Epidermal melanocyte (primary cell): ENCODE results near the gene KIF15.
"Not testable (repeated sequence)": the region's sequence is repeated elsewhere in the genome, so short reads cannot be mapped to it uniquely, and the experiment has no call there.

Experiments used
- DNase-seq: peaks from one replicate; pipeline ENCODE4 v3.0.0; 2011; ENCODE audit warnings: low spot score; ENCODE audit not compliant: insufficient read length

Gene KIF15

GRCh38 chr3:44761424-44762169, at the start of gene KIF15, which contains the start of gene KIAA1143:
Gene KIF15 (plus strand): TSS chr3:44761794. CDS start chr3:44761866, 72 bp downstream.
Gene KIAA1143 (minus strand): TSS chr3:44761619. CDS start chr3:44761602, 17 bp downstream.
- peak; percentile 81 for DNase-seq

- DNase-seq = peak; percentile 75
Measured at GRCh38 chr3:44712455-44713075, 49.0 kb upstream of the KIF15 start, which contains the start of gene ZNF502. Gene ZNF502 (plus strand): TSS chr3:44712660. CDS start chr3:44720262, 7,602 bp downstream.

GRCh38 chr3:44721231-44722102, 40.1 kb upstream of the KIF15 start:
- no peak for DNase-seq

DNA sequence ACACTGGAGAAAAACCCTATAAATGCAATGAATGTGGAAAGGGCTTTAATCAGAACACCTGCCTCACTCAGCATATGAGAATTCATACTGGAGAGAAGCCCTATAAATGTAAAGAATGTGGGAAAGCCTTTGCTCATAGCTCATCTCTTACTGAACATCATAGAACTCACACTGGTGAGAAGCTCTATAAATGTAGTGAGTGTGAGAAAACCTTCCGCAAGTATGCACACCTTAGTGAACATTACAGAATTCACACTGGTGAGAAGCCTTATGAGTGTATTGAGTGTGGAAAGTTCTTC, 39.5 kb upstream of the KIF15 start:
- DNase-seq = no peak

- peak; percentile 72 for DNase-seq
Measured at GRCh38 chr3:44729384-44729910, 32.1 kb upstream of the KIF15 start, which contains the start of gene ZNF501. Gene ZNF501 (plus strand): TSS chr3:44729635. CDS start chr3:44734422, 4,787 bp downstream.

GRCh38 chr3:44734646-44735168, 26.9 kb upstream of the KIF15 start:
- DNase-seq = no peak

DNA sequence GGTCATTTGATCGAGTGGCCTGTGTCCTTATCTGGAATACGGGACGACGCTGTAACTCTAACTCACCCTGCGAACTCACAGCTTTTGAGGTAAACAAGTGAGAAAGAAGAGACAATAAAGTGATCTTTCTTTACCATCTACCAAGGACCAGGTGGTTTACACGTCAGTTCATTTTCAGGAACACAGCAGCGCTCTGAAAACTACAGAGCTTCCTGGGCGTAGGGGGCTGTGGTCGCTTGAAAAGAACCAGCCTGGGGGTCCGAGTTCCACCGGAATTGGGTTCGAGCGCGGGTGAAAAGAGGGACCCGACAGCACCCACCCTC, 532 bp upstream of the KIF15 start:
- no peak for DNase-seq

DNA sequence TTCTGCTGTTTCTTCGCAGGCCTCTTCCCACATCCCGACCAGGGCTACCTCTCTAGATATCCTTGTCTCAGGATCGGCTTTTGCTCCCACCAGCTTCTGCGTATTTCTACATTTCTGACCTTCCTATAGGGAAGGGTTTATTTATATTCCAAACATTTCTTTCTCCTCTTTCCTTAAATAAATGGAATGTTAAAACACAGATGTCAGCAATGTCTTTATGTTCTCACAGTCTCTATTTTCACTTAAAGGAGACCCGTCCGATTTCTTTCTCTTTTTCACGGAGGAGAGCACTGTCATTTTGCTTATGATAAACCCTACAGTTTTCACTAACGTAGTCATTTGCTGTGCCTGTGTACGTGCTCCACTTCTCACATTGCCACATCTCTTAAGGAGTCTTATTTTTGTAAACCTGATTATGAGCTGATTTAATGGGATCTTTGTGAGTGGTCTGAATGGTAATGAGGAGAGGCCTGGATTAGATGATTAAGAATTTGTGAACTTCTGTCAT, 630 bp downstream of the KIF15 start:
- no peak for DNase-seq

- DNase-seq = no peak
Measured at GRCh38 chr3:44762690-44763089, 1.1 kb downstream of the KIF15 start.

DNA sequence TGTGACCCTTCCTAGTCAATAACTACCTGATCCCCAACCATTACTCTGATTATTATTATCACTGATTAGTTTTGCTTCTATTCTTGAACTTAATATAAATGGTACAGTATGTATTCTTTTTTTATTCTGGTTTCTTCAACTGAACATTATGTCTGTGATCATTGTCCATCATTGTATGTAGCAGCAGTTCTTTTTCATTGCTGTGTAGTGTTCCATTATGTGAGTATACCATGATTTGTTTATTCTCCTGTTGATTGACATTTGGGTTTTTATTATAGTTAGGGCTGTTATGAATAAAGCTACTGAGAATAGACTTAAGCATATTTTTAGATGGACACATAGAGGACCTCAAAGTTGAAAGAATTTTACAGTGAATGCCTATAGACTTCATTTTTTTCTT, 2.7 kb downstream of the KIF15 start:
- DNase-seq = no peak

- DNase-seq = no peak
Measured at GRCh38 chr3:44771424-44772098, 10.0 kb downstream of the KIF15 start.

DNA sequence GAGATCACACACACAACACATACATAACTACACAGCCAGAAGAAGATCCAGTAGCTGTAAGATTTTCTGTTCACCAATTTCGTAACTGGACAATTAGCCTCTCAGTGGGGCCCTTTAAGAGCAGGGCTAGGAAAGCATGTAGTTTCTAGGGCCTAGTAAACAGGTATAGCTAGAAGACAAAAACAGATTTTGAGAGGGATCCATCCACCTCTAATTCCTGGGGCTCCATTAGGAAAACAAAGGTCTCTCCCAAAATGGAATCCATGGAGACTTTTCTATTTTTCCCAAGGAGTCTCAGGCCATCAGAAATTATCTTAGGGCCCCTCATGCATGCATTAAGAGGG, 10.5 kb downstream of the KIF15 start:
- DNase-seq = no peak

DNA sequence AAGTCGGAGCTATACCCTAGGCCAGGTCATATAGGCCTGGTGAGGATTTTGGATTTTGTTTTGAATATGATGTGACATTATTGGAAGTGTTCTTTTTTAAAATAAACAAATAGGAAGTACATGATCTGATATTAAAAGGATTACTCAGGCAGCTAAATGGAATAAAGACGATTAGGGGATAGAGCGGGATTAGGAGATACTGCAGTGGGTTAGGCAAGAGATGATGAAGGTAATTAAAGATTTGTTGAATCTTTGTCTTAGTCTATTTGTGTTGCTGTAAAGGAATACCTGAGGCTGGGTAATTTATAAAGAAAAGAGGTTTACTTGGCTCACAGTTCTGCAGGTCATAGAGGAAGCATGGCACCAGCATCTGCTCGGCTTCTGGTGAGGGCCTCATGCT, 21.3 kb downstream of the KIF15 start:
- DNase-seq = no peak

DNA sequence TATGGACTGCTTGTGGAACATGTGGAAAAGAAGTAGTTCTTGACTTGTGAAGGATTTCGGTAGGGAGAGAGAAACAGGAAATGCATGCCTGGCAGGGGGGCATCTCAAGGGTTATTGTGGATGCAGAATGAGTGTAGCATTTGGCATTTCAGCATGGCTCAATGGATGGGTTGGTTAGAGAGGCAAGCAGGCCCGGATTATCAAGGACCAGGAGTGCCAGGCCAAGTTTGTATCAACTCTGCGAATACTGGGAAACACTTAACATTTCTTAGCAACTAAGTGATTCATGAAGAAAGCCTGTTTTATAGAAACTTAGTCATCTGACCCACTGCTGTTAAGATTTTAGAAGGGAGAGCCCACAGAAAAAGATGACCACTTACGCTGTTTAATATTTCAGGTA, 33.6 kb downstream of the KIF15 start:
- DNase-seq = no peak

DNA sequence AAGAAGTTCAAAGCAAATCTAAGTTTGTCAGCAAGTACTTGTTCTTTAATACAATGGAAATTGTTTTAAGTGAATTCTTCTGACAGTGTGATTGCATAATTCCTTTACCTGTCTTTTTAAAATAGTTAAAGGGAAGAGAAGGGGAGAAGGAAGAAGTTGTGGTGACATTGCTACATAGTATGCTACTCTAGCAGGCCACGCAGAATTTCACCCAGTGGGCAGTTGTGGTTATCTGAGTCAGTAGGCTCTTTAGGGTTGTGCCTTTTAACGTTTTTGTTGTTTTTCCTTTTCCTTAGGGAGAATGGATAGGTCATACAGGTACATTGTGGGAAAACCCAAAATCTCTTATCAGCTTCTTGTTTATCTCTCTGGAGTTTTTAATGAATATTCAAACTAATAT, 40.4 kb downstream of the KIF15 start:
- no peak for DNase-seq

GRCh38 chr3:44803298-44803697, 41.7 kb downstream of the KIF15 start:
- no peak for DNase-seq

DNA sequence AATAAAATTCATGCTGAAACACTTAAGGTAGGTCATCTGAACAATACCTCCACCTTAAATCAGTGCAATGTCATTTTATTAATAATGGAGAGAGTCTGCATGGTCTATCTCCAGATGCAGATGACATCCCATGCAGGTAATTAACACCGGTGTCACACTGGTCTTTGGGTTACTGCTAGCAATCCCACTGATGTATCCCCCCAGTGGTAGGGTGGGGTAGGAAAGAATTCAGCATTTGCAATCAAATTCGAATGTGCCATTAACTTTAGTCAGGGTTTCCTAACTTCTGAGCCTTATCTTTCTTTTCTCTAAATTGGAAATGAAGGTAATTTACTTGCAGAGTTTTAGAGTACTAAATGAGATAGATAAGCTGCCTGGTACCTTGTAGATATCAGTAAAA, 44.4 kb downstream of the KIF15 start:
- no peak for DNase-seq

DNA sequence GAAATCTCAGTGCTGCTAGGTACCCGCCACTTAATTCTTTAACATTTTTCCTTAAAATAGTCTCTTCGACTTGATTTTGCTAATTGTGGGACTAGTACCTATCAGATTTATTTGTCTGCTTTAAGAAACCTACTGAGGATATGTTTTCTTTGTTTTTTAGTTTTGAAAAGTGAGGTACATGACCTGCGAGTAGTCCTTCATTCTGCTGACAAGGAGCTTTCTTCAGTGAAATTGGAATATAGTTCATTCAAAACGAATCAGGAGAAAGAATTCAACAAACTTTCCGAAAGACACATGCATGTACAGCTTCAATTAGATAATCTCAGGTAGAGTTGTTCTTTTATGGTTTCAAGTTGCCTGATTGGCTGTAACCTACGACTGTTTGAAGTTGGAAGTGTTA, 53.2 kb downstream of the KIF15 start:
- DNase-seq = no peak

DNA sequence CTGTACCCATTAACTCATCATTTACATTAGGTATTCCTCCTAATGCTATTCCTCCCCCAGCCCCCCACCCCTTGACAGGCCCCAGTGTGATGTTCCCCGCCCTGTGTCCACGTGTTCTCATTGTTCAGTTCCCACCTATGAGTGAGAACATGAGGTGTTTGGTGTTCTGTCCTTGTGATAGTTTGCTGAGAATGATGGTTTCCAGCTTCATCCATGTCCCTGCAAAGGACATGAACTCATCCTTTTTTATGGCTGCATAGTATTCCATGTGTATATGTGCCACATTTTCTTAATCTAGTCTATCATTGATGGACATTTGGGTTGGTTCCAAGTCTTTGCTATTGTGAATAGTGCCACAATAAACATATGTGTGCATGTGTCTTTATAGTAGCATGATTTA, 54.7 kb downstream of the KIF15 start:
- not testable (repeated sequence) for DNase-seq

DNA sequence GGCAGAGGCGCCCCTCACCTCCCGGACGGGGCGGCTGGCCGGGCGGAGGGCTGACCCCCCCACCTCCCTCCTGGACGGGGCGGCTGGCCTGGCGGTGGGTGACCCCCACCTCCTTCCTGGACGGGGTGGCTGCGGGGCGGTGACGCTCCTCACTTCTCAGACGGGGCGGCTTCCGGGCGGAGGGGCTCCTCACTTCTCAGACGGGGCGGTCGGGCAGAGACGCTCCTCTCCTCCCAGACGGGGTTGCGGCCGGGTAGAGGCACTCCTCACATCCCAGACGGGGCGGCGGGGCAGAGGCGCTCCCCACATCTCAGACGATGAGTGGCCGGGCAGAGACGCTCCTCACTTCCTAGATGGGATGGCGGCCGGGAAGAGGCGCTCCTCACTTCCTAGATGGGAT, 59.6 kb downstream of the KIF15 start:
- not testable (repeated sequence) for DNase-seq
